Measurements from ENCODE around the gene TMEM204. TPM values are rescaled to one million over a fixed set of nuclear protein-coding genes. Genes with fewer than 3 reads are reported as not detected.
"Not testable (repeated sequence)": the region's sequence is repeated elsewhere in the genome, so short reads cannot be mapped to it uniquely, and the experiment has no call there.

The TMEM204 gene
- total RNA-seq, 4 donors from 2014 or later: 21.4 to 141 (median 41.7) TPM

DNA sequence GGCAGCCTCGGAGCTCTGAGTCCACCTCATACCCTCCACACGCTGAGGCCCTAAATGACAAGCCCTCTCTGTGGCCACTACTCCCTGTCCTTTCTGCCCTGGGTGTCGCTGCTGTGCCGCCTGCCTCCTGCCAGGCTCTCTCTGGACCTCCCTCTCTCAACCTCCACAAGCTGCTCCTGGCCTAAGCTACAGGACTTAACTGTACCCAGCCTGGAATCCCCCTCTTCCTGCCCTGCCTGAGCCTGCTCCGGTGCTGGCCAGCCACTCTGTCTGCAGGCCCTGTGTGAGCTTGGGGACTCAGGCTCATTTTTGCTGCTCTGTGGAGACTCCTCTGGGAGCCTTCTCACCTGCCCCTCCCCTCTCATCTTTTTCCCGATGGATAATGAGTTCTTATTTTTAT, 56.9 kb downstream of the TMEM204 start:
- ATAC-seq (ENCODE audit: low FRiP score): no peak
- TF ChIP-seq, protein P1, sequence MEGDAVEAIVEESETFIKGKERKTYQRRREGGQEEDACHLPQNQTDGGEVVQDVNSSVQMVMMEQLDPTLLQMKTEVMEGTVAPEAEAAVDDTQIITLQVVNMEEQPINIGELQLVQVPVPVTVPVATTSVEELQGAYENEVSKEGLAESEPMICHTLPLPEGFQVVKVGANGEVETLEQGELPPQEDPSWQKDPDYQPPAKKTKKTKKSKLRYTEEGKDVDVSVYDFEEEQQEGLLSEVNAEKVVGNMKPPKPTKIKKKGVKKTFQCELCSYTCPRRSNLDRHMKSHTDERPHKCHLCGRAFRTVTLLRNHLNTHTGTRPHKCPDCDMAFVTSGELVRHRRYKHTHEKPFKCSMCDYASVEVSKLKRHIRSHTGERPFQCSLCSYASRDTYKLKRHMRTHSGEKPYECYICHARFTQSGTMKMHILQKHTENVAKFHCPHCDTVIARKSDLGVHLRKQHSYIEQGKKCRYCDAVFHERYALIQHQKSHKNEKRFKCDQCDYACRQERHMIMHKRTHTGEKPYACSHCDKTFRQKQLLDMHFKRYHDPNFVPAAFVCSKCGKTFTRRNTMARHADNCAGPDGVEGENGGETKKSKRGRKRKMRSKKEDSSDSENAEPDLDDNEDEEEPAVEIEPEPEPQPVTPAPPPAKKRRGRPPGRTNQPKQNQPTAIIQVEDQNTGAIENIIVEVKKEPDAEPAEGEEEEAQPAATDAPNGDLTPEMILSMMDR (IDR thresholded peaks at IDR 0.05): no peak
- no peak for DNase-seq (ENCODE audit: low spot score)

DNA sequence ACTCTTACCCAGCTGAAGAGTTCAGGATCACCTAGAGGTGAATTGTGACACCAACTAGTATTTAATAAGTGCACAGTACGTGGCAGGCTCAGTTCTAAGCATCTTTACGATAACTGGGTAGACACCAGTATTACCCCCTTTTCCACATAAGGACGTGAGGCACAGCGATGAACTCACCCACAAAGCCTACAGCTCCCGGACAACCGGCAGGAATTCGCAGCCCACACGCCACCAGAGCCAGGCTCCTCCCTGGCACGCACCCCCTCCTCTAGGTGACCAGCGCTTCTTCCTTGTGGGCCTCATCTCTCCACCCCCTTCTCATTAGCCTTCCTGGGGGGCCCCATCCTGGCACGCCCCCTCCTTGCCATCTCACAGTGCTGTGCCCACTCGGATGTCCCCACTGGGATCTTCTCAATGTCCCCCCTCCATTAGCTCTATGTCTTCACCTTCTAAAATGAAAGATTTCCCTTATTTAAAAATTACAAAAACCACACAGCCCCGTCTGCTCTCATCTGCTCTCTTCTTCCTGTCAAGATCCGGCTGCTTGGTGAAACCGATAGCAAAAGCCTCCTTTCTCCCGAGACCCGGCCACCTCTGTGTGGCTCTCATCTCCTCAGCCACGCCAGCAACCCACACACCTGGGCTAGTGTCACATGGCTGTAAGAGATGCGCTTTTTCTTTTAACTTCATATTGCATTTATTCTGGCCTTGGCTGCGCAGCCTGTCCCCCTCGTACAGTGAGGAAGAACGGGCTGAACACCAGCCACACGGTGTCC, 57.7 kb downstream of the TMEM204 start:
- DNase-seq (ENCODE audit: low spot score) (no peak), ATAC-seq (ENCODE audit: low FRiP score) (no peak)
- TF ChIP-seq, protein P1 (IDR thresholded peaks at IDR 0.05): no peak

DNA sequence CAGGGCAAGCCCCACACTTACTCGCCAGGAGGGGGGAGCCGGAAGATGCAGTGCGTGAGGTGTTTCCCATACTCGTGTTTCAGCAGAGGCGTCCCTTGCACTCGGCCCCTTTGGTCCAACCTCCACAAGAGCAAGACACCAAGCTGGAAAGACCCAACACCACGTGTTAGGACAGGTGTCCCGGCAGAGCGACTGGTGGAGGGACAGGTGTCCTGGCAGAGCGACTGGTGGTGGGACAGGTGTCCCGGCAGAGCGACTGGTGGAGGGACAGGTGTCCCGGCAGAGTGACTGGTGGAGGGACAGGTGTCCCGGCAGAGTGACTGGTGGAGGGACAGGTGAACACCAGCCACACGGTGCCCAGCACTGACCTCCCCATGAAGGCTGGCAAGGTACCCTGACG, 59.0 kb downstream of the TMEM204 start:
- TF ChIP-seq, protein P1 (IDR thresholded peaks at IDR 0.05): no peak
- ATAC-seq (ENCODE audit: low FRiP score): no peak
- DNase-seq (ENCODE audit: low spot score): no peak

DNA sequence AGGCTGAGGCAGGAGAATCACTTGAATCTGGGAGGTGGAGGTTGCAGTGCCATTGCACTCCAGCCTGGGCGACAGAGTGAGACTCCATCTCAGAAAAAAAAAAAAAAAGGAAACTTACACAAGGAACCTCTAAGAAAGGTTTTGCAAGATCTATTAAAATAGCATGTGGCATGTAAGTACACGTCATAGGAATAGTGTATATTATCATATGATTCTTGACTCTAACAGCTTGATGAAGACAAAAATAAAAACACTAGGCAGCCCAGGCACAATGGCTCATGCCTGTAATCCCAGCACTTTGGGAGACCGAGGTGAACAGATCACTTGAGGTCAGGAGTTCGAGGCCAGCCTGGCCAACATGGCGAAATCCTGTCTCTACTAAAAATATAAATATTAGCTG, 62.0 kb downstream of the TMEM204 start:
- ATAC-seq (ENCODE audit: low FRiP score); DNase-seq (ENCODE audit: low spot score): not testable (repeated sequence)

DNA sequence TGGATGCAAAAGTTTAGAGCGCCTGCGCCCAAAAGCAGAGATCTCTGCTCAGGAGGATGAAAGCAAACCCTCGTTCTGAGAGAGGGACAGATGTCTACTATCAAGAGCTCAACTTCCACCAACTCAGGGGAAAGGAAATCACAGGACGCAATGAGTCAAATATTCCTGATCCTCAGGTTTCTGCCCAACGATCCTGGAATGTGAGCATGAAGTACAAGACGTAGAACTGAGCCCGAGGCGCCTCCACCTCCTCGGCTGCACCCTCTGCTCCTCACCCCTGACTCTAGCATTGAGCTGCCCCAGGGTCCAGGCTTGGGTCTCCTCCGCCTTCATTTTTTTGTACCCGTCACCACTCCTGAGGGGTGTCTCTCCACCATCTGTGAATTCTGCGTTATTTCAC, 63.0 kb downstream of the TMEM204 start:
- TF ChIP-seq, protein P1 (IDR thresholded peaks at IDR 0.05): no peak
- no peak for DNase-seq (ENCODE audit: low spot score)
- ATAC-seq (ENCODE audit: low FRiP score): no peak

DNA sequence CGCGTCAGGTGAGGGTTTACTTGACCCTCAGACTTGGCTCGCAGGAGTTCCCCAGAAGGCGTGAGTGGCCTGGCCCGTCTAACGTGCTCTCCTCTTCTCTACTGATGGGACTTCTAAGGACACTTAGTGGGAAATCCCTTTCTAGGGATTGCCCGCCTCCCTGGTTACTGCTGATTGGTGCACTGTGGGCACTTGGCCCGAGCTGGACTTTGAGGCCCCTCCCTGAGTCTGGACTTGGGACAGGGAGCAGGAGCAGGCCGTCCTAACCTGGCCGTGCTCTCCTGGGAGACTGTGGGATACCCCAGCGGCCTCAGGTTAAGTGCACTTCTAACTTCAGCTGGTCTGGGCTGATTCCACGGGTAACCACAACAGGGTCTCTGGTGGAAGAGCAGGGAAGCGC, 63.7 kb downstream of the TMEM204 start:
- DNase-seq (ENCODE audit: low spot score) (no peak), ATAC-seq (ENCODE audit: low FRiP score) (no peak)
- TF ChIP-seq, protein P1 (IDR thresholded peaks at IDR 0.05): no peak

DNA sequence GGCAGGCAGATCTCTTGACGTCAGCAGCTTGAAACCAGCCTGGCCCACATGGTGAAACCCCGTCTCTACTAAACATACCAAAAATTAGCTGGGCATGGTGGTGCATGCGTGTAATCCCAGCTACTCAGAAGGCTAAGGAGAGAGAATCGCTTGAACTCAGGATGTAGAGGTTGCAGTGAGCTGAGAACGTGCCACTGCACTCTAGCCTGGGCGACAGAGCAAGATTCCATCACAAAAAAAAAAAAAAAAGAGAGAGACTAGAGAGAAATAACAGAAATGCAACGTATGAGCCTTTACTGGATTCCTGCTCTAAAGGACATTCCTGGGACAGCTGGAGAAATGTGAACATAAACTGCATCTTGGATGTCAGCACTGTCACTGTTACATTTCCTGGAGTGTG, 67.6 kb downstream of the TMEM204 start:
- ATAC-seq (ENCODE audit: low FRiP score): no peak
- DNase-seq (ENCODE audit: low spot score): no peak
- TF ChIP-seq, protein P1 (IDR thresholded peaks at IDR 0.05): no peak
